Thoracic aorta (tissue), 2 donors: Measurements from ENCODE around the gene DPYD. TPM values are rescaled to one million over a fixed set of nuclear protein-coding genes. Genes with fewer than 3 reads are reported as not detected.

Source experiments
- ATAC-seq: fragments of 150-250 bp; one replicate; pipeline ENCODE4 v1.8.0; 2017; ENCODE audit warnings: low read depth; ENCODE audit not compliant: insufficient number of reproducible peaks, low FRiP score
- DNase-seq: peaks from one replicate; pipeline ENCODE4 v3.0.0-alpha.2; 2020; ENCODE audit warnings: low spot score
- H3K27ac ChIP-seq, 2 donors: fragments of 200-600 bp; sonication (generic); 1 replicate in 1 of 2; 2 replicates in 1 of 2; pipeline ENCODE4 v1.5.1; 2016; ENCODE audit warnings: mild to moderate bottlenecking in 2 of 2, moderate library complexity in 2 of 2
- H3K27me3 ChIP-seq: fragments of 200-600 bp; sonication (generic); replicated peaks from 2 replicates; pipeline ENCODE4 v1.6.0; 2016; ENCODE audit warnings: mild to moderate bottlenecking; ENCODE audit not compliant: insufficient read depth
- H3K36me3 ChIP-seq: fragments of 200-600 bp; sonication (generic); one replicate; pipeline ENCODE4 v1.5.1; 2016
- H3K4me1 ChIP-seq, 2 donors: fragments of 200-600 bp; sonication (generic); 1 replicate in 1 of 2; 2 replicates in 1 of 2; pipeline versions ENCODE4 v1.5.1 to v1.6.0; 2016; ENCODE audit warnings: low read depth in 2 of 2, mild to moderate bottlenecking in 1 of 2; ENCODE audit not compliant: control insufficient read depth in 1 of 2
- H3K4me3 ChIP-seq: fragments of 200-600 bp; sonication (generic); 2 replicates; pipeline ENCODE4 v1.5.1; 2016; ENCODE audit warnings: mild to moderate bottlenecking
- H3K9me3 ChIP-seq: fragments of 200-600 bp; sonication (generic); 2 replicates; pipeline ENCODE4 v1.5.1; 2016
- CTCF ChIP-seq: fragments of 200-600 bp; sonication (generic); IDR thresholded peaks from one replicate; pipeline ENCODE4 v1.5.1; 2019; ENCODE audit warnings: antibody characterized with exemption
- total RNA-seq, 2 donors: library from RNA; depleted of rRNA; stranded (reverse); fragments of >200 nt; gene quantifications; one replicate each; pipeline versions ENCODE4 v1.1.0 to v1.2.3, GENCODE V29; 2016

DPYD gene
- total RNA-seq, 2 donors from 2014 or later, result 29.1 to 44.2 TPM

- no peaks in the 10 kb centered on the region for H3K36me3 ChIP-seq
- H3K9me3 ChIP-seq, result no peaks in the 10 kb centered on the region
- no peak overlapping the region for H3K27ac ChIP-seq
- ATAC-seq, result no peak
- no peak for TF ChIP-seq CTCF
- H3K4me1 ChIP-seq, result no peaks in the 10 kb centered on the region
- DNase-seq, result no peak
- no peak overlapping the region for H3K4me3 ChIP-seq
- no peaks in the 10 kb centered on the region for H3K27me3 ChIP-seq
These were observed 582.5 kb downstream of the DPYD start for GRCh38 chr1:97338347-97338746.

GRCh38 chr1:97337250-97338030 lies 583.4 kb downstream of the DPYD start:
- Histone ChIP-seq H3K9me3 (no peaks in the 10 kb centered on the region), H3K27me3 (no peaks in the 10 kb centered on the region), H3K4me3 (no peak overlapping the region), H3K36me3 (no peaks in the 10 kb centered on the region), H3K4me1 (no peaks in the 10 kb centered on the region), H3K27ac (no peak overlapping the region)
- DNase-seq, result no peak
- ATAC-seq, result no peak
- no peak for TF ChIP-seq CTCF

- H3K36me3 ChIP-seq, result no peaks in the 10 kb centered on the region
- TF ChIP-seq CTCF, result no peak
- no peak overlapping the region for H3K27ac ChIP-seq
- ATAC-seq (no peak), DNase-seq (no peak)
- H3K4me1 ChIP-seq, result no peaks in the 10 kb centered on the region
- no peaks in the 10 kb centered on the region for H3K9me3 ChIP-seq
- no peaks in the 10 kb centered on the region for H3K27me3 ChIP-seq
- no peak overlapping the region for H3K4me3 ChIP-seq
These were observed 586.4 kb downstream of the DPYD start for GRCh38 chr1:97334454-97334853.

- Histone ChIP-seq H3K36me3 (no peaks in the 10 kb centered on the region), H3K4me3 (no peak overlapping the region), H3K9me3 (no peaks in the 10 kb centered on the region), H3K4me1 (no peaks in the 10 kb centered on the region), H3K27ac (no peak overlapping the region), H3K27me3 (no peaks in the 10 kb centered on the region)
- TF ChIP-seq CTCF, result no peak
- DNase-seq (no peak), ATAC-seq (no peak)
These were observed 588.1 kb downstream of the DPYD start for GRCh38 chr1:97332716-97333115.

GRCh38 chr1:97331165-97331564 lies 589.7 kb downstream of the DPYD start:
- Histone ChIP-seq H3K9me3 (no peaks in the 10 kb centered on the region), H3K27me3 (no peaks in the 10 kb centered on the region), H3K4me1 (no peaks in the 10 kb centered on the region), H3K27ac (no peak overlapping the region), H3K36me3 (no peaks in the 10 kb centered on the region), H3K4me3 (no peak overlapping the region)
- ATAC-seq, result no peak
- DNase-seq, result no peak
- TF ChIP-seq CTCF, result no peak
